Ishikawa (cell line): ENCODE results near the gene PRM2.

Experiments used
- CEBPB ChIP-seq: IDR thresholded peaks from 2 replicates; pipeline ENCODE4 v1.6.1; 2012
- CREB1 ChIP-seq: IDR thresholded peaks from 2 replicates; pipeline ENCODE4 v1.6.1; 2012; ENCODE audit warnings: low read depth
- EGR1 ChIP-seq: IDR thresholded peaks from 2 replicates; pipeline ENCODE4 v1.6.1; 2012
- EP300 ChIP-seq: IDR thresholded peaks from 2 replicates; pipeline ENCODE4 v1.6.1; 2012; ENCODE audit warnings: borderline replicate concordance
- FOXM1 ChIP-seq: IDR thresholded peaks from 2 replicates; pipeline ENCODE4 v1.6.1; 2012; ENCODE audit warnings: low read depth, borderline replicate concordance
- NFIC ChIP-seq: IDR thresholded peaks from 2 replicates; pipeline ENCODE4 v1.6.1; 2012
- RAD21 ChIP-seq: IDR thresholded peaks from 2 replicates; pipeline ENCODE4 v1.6.1; 2012; ENCODE audit warnings: low read depth
- REST ChIP-seq: IDR thresholded peaks from 2 replicates; pipeline ENCODE4 v1.6.1; 2012; ENCODE audit warnings: low read depth, mild to moderate bottlenecking
- TAF1 ChIP-seq: IDR thresholded peaks from 2 replicates; pipeline ENCODE4 v1.6.1; 2012; ENCODE audit warnings: low read depth, mild to moderate bottlenecking
- TCF12 ChIP-seq: IDR thresholded peaks from 2 replicates; pipeline ENCODE4 v1.6.1; 2012; ENCODE audit warnings: low read depth
- TEAD4 ChIP-seq: IDR thresholded peaks from 2 replicates; pipeline ENCODE4 v1.6.1; 2012
- USF1 ChIP-seq: IDR thresholded peaks from 2 replicates; pipeline ENCODE4 v1.6.1; 2012
- YY1 ChIP-seq: IDR thresholded peaks from 2 replicates; pipeline ENCODE4 v1.6.1; 2012; ENCODE audit warnings: low read depth
- ZBTB7A ChIP-seq: IDR thresholded peaks from 2 replicates; pipeline ENCODE4 v1.6.1; 2012; ENCODE audit warnings: low read depth
- TF ChIP-seq, protein P1 (sequence below): IDR thresholded peaks from 2 replicates; pipeline ENCODE4 v1.6.1; 2012

PRM2 gene

DNA sequence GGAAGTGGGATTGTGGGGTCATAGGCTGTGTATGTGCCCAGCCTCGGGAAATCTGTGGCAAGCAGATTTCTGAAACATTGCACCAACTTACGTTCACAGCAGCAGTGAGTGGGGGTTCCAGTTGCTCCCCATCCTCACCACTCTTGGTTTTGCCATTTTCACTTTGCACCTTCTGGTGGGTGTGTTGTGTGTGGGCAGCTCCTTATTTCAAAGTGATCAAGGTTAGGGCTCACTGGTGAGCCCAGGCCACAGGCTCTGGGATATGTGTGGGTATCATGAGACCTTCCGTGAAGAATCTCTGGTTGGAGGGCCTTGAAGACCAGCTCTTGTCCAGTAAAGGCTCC is 34.3 kb upstream of the PRM2 start:
- no peak for TF ChIP-seq TEAD4

- TF ChIP-seq ZBTB7A (no peak), TEAD4 (no peak), CREB1 (no peak), EP300 (no peak), NFIC (no peak), CEBPB (no peak), REST (no peak), EGR1 (no peak), YY1 (no peak), USF1 (no peak), FOXM1 (no peak), TAF1 (no peak)
- TF ChIP-seq, protein P1, sequence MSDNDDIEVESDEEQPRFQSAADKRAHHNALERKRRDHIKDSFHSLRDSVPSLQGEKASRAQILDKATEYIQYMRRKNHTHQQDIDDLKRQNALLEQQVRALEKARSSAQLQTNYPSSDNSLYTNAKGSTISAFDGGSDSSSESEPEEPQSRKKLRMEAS = no peak
Observed at GRCh38 chr16:11309895-11310633, 33.8 kb upstream of the PRM2 start.

- TF ChIP-seq FOXM1 = no peak
- no peak for TF ChIP-seq USF1
- no peak for TF ChIP-seq NFIC
- peak; percentile 79 for TF ChIP-seq TCF12
- no peak for TF ChIP-seq REST
- TF ChIP-seq CREB1 = no peak
- TF ChIP-seq, protein P1 = no peak
- TF ChIP-seq ZBTB7A = no peak
- TF ChIP-seq TEAD4 = 0 out of 2 replicates have a peak, but pooled peaks have one; percentile 10
- 0 out of 2 replicates have a peak, but pooled peaks have one; percentile 44 for TF ChIP-seq EP300
- no peak for TF ChIP-seq EGR1
Observed at GRCh38 chr16:11308493-11309283, 32.4 kb upstream of the PRM2 start.

- TF ChIP-seq REST (no peak), RAD21 (no peak), TAF1 (no peak; the same call in 1 of the 2 replicates)
Observed at GRCh38 chr16:11307639-11308492, 31.6 kb upstream of the PRM2 start.
